ENCODE results near the gene TNFRSF8. TPM values are rescaled to one million over a fixed set of nuclear protein-coding genes. Genes with fewer than 3 reads are reported as not detected.

The TNFRSF8 gene
- total RNA-seq, 1 donor from 2014 or later = 2.2 TPM

GRCh38 chr1:12128120-12128519 lies 65.0 kb downstream of the TNFRSF8 start:
- no peaks in the 10 kb centered on the region for H3K27me3 Mint-ChIP-seq
- no peak for TF ChIP-seq CTCF (IDR thresholded peaks at IDR 0.05)
- H3K4me1 Mint-ChIP-seq = peaks cover 48% of the 10 kb centered on the region
- ChIA-PET POLR2A (interaction anchor here (1.0 to 6.0 kb wide), 3 partner anchors 34 to 79 kb away, joined by 3 to 103 read pairs (median 34); partner anchors contain the start of gene TNFRSF1B), CTCF (no interaction called here)
- H3K36me3 Mint-ChIP-seq (ENCODE audit: low read depth) = no peaks in the 10 kb centered on the region
- intact Hi-C loops (cut with micrococcal nuclease) = no loop called here
- no peak overlapping the region for H3K4me3 Mint-ChIP-seq
- ATAC-seq (ENCODE audit: low read depth) (no peak), DNase-seq (no peak)
- H3K9me3 Mint-ChIP-seq = no peaks in the 10 kb centered on the region
- peak overlapping the region; percentile 41 for H3K27ac Mint-ChIP-seq

DNA sequence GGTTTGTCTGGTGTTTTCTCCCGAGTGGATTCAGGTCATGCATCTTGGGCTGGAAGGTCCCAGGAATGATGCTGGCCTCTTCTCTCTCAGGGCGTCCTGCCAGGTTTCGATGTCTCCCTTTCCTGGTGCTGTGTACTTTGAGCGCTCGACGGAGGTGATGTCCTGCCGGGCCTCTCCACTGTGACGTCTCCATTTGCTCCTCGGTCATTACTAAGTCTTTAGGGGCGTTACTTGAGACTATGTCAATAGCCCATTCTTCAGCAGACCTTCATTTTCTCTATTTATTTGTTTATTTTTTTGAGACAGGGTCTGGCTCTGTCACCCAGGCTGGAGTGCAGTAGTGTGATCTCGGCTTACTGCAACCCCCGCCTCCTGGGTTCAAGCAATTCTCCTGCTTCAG lies 66.5 kb downstream of the TNFRSF8 start:
- H3K4me1 Mint-ChIP-seq = peaks cover 56% of the 10 kb centered on the region
- DNase-seq (no peak), ATAC-seq (ENCODE audit: low read depth) (no peak)
- no peak overlapping the region for H3K4me3 Mint-ChIP-seq
- intact Hi-C loops (cut with micrococcal nuclease) = no loop called here
- no peaks in the 10 kb centered on the region for H3K36me3 Mint-ChIP-seq (ENCODE audit: low read depth)
- H3K9me3 Mint-ChIP-seq = no peaks in the 10 kb centered on the region
- TF ChIP-seq CTCF (IDR thresholded peaks at IDR 0.05) = no peak
- ChIA-PET POLR2A (interaction anchor here (1.3 kb wide), 1 partner anchor 39 kb away, joined by 6 read pairs; no protein-coding TSS in a partner anchor), CTCF (no interaction called here)
- no peaks in the 10 kb centered on the region for H3K27me3 Mint-ChIP-seq
- H3K27ac Mint-ChIP-seq = no peak overlapping the region

DNA sequence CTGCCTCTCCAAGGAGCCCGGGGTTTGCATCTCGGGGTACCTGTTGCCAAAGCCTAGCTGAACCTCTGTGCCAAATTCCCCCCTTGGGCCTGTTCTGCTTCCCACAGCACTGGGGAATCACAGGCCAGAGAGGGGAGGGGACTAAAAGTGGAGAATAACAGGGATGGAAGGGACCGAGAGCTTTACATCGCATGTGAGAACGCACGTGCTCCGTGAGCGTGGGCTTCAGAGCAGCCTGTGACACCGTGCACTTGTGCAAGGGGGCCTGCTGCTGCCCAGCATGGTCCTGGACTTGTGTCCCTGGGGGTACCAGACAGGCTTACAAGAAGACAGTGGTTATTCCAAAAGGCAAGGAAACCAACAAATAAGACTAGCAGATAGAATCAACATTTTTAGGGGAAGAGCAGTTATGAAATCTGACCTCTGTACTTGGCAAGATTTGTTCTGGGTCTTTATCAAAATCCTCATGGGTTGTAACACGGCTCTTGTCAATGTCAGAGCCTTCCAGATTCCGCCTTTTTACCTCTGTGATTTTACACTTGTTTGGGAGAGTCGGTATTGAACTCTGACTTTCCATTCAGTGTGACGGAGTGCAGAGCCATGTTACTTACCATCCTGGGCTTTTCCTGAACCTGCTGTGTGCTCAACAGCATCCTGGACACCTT lies 67.5 kb downstream of the TNFRSF8 start:
- POLR2A ChIA-PET = interaction anchor here (0.6 kb wide), 1 partner anchor 14 kb away, joined by 3 read pairs; no protein-coding TSS in a partner anchor
- TF ChIP-seq CTCF (IDR thresholded peaks at IDR 0.05) = no peak
- H3K27ac Mint-ChIP-seq = peak overlapping the region; percentile 61
- H3K4me3 Mint-ChIP-seq = no peak overlapping the region
- DNase-seq = no peak
- H3K36me3 Mint-ChIP-seq (ENCODE audit: low read depth) = no peaks in the 10 kb centered on the region
- no peak for ATAC-seq (ENCODE audit: low read depth)
- H3K4me1 Mint-ChIP-seq = peaks cover 47% of the 10 kb centered on the region
- intact Hi-C loops (cut with micrococcal nuclease) = no loop called here
- H3K9me3 Mint-ChIP-seq = no peaks in the 10 kb centered on the region
- no peaks in the 10 kb centered on the region for H3K27me3 Mint-ChIP-seq
- CTCF ChIA-PET = interaction anchor here (0.9 kb wide), 1 partner anchor 78 kb away, joined by 3 read pairs; no protein-coding TSS in a partner anchor

DNA sequence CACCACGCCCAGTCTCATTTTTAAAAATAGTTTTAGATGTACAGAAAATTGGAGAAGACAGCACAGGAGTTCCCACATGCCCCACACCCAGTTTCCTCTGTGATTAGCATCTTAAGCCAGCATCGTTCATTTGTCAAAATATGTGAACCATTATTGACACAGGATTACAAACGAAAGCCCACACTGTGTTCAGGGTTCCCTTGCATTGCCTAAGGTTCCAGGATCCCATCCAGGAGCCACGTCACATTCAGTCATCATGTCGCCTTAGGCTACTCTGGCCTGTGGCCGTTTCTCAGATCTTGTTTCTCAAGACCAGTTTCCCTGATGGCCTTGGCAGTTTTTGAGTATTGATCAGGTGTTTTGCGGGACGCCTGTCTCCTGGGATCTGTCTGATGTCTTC lies 69.0 kb downstream of the TNFRSF8 start:
- Mint-ChIP-seq H3K9me3 (no peaks in the 10 kb centered on the region), H3K4me1 (peaks cover 35% of the 10 kb centered on the region), H3K4me3 (no peak overlapping the region), H3K36me3 (ENCODE audit: low read depth) (no peaks in the 10 kb centered on the region), H3K27ac (peak overlapping the region; percentile 85), H3K27me3 (no peaks in the 10 kb centered on the region)
- intact Hi-C loops (cut with micrococcal nuclease) = loop anchor here (2.0 kb wide), 1 partner anchor 21 kb away; no protein-coding TSS in a partner anchor
- CTCF ChIA-PET = no interaction called here
- no peak for TF ChIP-seq CTCF (IDR thresholded peaks at IDR 0.05)
- POLR2A ChIA-PET = interaction anchor here (0.8 to 3.2 kb wide), 3 partner anchors 25 to 78 kb away, joined by 4 to 24 read pairs (median 19); no protein-coding TSS in a partner anchor
- DNase-seq (no peak), ATAC-seq (ENCODE audit: low read depth) (no peak)

GRCh38 chr1:12134716-12135115 lies 71.6 kb downstream of the TNFRSF8 start:
- Mint-ChIP-seq H3K27ac (no peak overlapping the region), H3K9me3 (no peaks in the 10 kb centered on the region), H3K36me3 (ENCODE audit: low read depth) (no peaks in the 10 kb centered on the region), H3K4me3 (no peak overlapping the region), H3K4me1 (peaks cover 40% of the 10 kb centered on the region), H3K27me3 (no peaks in the 10 kb centered on the region)
- CTCF ChIA-PET = interaction anchor here (1.6 kb wide), 1 partner anchor 10 kb away, joined by 5 read pairs; no protein-coding TSS in a partner anchor
- intact Hi-C loops (cut with micrococcal nuclease) = no loop called here
- POLR2A ChIA-PET = interaction anchor here (0.9 to 4.0 kb wide), 3 partner anchors 14 to 27 kb away, joined by 7 to 33 read pairs (median 24); no protein-coding TSS in a partner anchor
- no peak for TF ChIP-seq CTCF (IDR thresholded peaks at IDR 0.05)
- ATAC-seq (ENCODE audit: low read depth) (no peak), DNase-seq (no peak)

Data from activated B cell treated with CpG ODN at 0.5 μM for 24 hours (primary cell).